Stimulated activated CD8-positive, alpha-beta memory T cell treated with anti-CD3 and anti-CD28 coated beads, Interleukin-12 subunit alpha, Interleukin-12 subunit beta, amount 100 ng/mL, for 24 hours (primary cell): ENCODE results near the gene C12orf43.

Source experiments
- DNase-seq: peaks from one replicate; pipeline ENCODE4 v3.0.0-alpha.2; 2020; ENCODE audit errors: extremely low read depth

The C12orf43 gene

DNA sequence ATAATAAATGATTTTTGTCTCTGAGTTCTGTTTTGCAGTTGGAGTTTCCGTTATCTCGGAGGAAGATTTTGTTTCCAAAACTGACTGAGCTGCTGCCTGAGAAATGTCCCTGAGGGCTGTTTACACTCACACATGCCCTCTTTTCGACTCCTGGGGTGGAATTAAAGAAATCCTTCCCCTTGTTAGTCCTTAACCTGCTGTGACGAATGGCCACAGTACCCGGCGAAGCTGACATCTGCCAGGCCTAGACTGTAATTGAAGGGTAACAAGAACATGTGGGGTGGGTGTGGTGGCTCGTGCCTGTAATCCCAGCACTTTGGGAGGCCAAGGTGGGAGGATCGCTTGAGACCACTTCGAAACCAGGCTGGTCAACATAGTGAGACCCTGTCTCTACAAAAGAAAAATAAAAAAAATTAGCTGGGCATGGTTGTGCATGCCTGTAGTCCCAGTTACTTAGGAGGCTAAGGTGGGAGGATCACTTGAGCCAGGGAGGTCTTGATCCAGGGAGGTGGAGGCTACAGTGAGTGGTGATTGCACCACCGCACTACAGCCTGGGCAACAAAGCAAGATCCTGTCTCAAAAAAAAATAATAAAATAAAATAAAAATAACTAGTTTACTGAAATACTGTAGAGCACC, 14.4 kb upstream of the C12orf43 start:
- DNase-seq, result no peak

DNA sequence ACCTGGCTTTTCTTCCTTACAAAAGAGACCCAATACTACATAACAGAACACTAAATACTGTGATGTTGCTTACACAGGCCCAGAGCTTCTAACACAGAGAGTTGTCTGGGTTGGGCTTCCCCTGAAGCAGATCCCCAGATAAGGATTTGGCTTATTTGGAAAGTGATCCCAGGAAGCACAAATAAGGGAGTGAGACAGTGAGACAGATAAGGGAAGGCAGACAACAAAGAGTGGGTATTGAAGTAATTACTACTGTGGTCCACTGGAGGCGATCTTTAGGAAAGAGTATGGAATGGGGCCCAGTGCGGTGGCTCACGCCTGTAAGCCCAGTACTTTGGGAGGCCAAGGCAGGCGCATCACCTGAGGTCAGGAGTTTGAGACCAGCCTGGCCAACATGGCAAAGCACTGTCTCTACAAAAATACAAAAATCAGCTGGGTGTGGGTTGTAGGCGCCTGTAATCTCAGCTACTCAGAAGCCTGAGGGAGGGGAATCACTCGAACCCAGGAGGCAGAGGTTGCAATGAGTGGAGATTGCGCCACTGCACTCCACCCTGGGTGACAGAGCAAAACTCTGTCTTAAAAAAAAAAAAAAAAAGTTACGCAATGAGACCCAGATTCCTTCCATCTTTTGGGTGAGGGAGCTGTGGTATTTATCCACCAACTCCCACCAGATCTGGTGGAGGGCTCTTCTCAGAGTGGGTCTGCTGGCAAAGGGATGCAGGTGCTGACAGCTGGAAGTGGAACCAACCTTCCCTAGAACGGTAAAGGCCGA, 10.2 kb upstream of the C12orf43 start:
- DNase-seq, result no peak

DNA sequence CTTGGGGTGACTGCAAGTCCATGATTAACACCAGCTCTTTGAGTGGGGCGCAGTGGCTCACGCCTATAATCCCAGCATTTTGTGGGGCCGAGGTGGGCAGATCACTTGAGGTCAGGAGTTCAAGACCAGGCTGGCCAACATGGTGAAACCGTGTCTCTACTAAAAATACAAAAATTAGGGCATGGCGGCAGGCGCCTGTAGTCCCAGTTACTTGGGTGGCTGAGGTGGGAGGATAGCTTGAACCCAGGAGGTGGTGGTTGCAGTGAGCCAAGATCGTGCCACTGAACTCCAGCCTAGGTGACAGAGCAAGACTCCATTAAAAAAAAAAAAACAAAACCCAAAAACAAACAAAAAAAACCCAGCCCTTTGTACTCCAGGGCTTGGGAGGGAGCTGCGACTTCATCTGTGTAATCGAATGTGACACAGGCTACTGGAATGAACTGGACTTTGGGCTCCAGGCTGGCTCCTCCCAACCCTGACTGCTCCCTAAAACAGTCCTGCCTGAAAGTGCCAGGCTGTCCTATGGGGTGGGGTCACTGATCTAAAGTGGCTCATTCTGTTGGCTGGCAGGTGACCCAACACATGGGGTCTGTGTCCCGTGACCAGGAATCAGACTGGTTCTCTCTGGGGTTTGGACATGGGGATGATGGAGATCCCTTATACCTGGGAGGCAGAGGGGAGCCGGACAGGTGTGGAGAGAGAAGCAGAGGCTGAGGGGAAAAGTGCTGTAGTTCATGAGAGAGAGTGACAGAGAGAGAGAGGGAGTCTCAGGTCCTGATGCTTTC, 9.3 kb upstream of the C12orf43 start:
- no peak for DNase-seq

DNA sequence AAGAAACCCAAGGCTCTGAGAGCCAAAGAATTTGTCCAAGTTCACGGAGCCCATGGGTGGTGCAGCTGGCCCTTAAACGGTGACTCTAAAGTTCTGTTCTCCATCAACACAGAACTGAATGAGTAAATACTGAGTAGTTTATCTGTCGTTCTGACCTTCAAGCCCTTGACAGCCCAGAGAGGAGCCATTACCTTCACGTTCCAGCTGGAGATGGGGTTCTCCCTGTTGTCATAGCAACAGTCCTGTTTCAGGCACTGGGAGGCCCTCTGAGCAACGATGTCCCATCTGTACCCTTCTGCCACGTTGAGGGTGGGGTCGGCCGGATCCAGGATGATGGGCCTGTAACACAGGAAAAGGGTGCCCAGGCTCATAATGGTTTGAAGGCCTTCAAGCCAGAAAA, 7.5 kb upstream of the C12orf43 start:
- no peak for DNase-seq

DNA sequence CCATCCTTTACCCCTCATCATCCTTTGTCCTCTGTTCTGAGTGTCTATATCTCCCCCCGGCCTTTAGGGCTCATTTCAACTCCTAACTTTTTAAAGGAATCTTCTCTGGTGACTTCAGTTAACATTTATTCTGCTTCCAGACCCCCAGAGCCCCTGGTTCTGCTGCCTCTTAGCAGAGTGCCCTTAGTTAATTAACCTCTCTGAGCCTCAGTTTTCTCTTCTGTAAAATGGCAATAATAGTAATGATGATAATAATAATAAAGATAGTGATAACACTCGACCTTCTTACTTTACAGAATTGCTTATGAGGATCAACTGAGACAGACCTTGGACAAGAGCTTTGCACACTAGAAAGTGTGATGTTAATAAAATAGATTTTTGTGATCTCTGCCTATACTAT, 6.4 kb upstream of the C12orf43 start:
- DNase-seq, result no peak

DNA sequence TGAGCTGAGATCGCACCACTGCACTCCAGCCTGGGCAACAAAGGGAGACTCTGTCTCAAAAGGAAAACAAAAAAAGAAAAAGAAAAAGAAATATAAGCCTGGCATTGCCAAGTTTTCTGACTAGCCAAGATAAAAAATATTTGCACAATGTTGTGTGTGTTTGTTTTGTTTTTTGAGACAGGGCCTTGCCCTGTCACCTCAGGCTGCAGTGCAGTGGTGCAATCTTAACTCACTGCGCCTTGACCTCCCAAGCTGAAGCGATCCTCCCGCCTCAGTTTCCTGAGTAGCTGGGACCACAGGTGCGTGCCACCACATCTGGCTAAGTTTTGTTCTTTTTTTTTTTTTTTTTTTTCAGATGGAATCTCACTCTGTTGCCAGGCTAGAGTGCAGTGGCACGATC, 5.5 kb upstream of the C12orf43 start:
- no peak for DNase-seq

DNA sequence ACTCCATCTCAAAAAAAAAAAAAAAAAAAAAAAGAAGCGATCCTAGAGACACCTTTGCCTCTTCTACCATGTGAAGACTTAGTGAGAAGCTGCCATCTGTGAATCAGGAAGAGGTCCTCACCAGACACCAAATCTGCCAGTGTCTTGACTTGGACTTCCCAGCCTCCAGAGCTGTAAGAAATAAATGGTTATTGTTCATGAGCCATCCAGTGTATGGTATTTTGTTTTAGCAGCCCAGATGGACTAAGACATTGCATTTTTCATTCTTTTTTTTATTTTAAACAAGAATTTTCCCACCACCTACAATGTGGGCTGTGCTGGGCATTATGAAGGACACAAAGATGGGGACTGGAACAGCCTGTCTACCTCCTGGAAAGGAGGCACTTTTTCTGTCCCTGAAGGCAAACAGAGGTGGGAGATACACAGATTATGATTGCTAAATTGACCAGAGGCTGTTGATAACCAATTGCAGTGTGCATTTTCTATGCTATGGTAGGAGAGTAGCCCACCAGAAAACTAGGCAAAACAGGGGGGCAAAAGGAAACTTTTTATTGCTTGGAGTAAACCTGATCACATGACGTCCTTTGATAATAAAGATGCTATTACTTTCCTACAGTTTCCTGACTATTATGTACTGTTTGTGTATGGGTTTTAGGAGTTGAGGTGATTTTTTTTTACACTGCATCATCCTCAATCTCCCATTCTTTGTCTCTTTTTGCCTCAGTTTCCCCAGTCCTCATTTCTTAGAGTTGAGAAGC, 2.8 kb upstream of the C12orf43 start:
- no peak for DNase-seq

DNA sequence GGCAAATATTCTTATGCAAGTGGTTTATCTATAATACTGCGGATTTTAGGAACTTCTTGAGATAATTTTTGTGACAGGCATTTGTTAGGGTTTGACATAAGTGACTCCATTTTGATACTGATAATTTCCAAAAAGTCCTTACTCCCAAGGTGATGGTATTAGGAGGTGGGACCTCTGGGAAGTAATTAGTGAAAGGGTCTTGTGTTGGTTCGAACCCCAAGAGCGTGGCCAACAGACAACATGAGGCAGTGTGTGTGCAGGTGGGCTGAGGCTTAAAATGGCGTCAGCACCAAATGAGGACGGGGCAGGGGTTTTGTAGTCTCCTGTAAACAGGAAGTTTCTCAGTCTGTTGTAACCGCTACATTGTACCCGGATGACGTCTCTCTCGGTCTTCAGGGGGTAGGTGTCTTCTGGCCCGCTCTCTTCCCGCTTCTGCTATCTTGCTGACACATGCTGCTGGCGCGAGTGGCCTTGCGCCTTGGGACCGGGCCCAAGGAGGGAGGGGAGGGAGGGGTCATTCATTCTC, 1.7 kb upstream of the C12orf43 start:
- no peak for DNase-seq

DNA sequence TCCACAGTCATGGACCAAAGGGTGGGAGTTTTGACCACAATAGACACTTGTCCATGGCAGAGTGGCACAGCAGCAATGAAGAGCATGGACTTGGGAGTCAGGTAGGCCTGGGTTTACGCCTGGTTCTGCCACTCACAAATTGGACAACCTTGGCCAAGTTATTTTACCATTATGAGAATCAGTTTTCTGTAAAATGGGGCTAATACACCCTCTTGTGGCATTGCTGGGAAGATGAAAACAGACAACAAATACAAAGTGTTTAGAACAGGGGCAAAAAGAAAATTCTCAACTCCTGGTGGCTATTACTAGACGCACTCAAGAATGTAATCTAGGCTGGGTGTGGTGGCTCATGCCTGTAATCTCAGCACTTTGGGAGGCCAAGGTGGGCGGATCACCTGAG, 2.6 kb downstream of the C12orf43 start:
- DNase-seq, result no peak

DNA sequence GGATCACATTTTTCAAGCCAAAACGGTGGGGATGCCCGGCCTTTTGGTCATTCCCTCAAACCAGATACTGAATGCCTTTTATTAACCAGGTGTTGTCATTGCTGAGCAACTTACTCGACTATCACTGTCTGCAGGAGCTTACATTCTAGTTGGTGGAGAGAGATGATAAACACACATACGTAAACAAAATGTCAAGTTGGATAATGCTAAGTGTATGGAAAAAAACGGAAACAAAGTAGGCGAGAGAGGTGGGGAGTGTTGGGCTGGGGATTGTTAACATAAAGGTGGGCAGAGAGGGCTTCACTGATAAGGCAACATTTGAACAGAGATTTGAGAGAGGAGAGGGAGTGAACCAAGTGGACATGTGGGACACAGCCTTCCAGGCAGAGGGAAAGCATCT, 4.5 kb downstream of the C12orf43 start:
- DNase-seq, result no peak

DNA sequence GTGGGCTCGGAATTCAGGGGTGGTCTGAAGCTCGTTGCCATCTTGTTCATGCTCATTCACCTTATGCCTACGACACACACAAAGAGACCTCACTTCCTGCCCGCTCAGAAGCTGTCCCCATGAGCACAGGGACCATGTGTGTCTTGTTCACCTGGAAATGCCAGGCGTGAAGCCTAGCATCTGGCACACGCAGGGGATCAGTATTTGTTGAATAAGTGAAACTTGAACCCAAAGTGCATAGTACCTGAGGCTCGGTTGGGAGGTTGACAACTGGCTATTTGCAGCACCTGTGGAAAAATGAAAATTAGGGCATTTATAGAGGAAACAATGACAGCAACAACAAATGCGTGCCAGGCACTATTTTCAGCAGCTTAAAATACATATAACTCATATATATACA, 5.4 kb downstream of the C12orf43 start:
- DNase-seq, result no peak

DNA sequence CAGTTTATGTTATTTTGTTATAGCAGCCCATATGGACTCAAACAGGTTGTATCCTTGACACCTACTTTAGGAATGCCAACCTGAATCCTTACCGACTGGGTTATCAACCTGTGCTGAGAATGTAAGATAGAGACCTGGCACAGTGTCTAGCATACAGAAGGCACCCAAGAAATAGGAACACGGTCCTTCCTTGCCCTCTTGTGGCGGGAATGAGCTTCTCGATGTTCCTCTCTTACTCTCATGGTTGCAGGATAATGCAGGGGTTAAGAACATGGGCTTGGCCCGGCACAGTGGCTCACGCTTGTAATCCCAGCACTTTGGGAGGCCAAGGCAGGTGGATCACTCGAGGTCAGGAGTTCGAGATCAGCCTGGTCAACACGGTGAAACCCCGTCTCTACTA, 6.5 kb downstream of the C12orf43 start:
- no peak for DNase-seq

DNA sequence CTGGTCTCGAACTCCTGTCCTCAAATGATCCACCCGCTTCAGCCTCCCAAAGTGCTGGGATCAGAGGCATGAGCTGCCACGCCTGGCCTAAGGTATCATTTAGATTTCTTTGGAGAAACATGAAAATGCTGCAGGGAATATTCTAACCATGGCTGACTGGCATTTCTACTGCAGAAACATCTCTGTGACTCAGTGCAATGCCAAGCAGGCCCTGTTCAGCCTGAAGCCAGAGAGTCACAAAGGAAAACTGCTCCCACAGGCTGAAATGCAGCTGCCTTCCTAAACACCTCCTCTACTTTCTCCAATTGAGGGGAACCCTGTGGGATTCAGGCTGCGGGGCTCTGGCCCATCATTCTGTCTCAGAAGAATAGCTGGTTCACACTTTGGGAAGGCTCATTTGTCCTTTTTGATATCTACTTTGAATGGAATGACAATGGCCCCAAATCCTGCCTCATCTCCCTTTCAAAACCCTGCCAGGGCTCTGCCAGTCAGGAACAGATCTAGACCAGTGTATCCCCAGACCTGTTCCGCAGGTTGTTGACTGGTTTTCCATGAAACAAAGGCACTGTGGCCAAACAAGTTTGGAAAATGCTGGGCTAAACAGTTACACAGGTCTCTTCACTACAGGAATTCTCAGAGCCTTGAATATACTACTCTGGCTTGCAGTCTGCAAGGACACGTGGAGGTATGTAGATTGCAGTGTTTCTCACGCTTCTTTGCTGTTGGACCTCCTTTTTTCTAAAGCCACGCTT, 7.8 kb downstream of the C12orf43 start:
- DNase-seq, result no peak

DNA sequence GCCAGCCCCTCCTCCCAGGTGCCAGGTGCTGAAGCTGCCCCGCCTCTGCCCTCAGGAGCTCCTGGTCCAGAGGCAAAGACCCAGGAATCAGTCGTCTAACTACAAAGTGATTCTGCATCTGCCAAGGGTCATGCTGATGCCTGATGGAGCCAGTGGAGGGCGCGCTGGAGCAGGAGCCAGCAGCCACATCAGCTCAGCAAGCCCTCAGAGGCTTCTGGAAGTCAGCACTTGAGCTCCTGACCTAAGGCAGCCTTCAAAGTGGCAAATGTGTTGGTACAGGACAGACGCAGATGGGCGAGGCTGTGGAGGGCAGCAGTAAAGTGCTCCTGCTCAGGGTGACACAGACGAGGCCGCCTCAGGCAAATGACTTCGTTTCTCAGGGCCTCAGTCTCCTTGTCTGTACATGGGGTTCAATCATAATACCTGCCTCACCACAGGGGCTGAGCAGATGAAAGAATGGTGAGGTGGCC, 10.9 kb downstream of the C12orf43 start:
- DNase-seq, result no peak

DNA sequence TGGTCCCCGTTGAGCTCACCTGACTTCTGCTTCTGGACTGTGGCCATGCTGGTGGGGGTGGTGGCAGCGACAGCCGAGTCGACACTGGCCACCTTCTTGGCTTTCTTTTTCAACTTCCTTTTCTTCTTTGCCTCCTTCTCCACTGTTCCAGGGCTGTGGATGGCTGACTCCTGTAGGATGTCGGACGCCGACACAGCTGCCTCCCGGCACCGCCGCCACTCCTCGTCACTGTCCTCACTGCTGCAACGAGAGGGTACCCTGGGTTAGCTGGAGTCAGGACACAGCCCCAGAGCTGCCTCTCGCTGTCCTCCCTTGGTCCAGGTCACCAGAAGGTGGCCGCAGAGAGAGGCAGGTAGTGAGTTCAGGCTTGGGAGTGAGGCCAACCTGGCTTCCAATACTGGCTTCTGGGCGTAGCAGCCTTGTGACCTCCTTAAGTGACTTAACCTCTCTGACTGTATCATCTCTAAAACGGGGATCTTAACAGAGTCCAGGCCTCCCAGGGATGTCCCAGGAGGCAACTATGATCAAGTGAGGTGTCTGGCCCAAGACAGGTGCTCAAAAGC, 12.0 kb downstream of the C12orf43 start:
- DNase-seq, result no peak

DNA sequence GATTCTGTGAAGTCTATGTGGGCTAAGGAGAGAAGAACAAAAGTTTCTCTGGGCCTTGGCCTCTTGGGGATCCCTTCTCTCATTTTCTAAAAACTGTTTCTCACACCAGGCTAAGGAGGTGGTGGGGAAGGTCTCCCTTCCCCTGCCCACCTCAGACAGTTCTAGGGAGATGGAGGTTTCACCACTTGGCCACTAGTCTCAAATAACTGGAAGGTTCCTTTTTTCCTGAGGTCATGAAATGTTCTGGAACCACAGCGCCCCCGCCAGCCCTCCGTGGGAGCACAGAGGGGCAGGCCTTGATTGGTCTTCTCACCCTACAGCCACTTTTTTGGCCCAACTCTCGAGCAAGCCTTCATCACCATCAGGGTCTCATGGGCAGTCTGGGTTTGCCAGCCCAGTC, 12.6 kb downstream of the C12orf43 start:
- no peak for DNase-seq

DNA sequence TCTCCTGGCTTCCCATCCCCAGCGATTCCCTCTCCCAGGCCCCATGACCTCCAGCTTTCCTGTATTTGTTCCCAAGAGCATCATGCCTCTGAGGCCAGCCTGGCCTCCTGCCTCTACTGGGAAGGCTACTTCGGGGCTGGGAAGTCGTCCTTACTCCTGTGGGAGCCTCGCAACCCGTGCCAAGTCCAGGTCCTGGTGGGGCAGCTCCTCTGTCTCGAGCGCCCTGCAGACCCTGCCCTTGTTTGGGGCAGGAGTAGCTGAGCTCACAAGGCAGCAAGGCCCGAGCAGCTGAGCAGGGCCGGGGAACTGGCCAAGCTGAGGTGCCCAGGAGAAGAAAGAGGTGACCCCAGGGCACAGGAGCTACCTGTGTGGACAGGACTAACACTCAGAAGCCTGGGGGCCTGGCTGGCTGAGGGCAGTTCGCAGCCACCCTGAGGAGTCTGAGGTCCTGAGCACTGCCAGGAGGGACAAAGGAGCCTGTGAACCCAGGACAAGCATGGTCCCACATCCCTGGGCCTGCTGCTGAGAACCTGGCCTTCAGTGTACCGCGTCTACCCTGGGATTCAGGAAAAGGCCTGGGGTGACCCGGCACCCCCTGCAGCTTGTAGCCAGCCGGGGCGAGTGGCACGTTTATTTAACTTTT, 14.3 kb downstream of the C12orf43 start:
- no peak for DNase-seq

DNA sequence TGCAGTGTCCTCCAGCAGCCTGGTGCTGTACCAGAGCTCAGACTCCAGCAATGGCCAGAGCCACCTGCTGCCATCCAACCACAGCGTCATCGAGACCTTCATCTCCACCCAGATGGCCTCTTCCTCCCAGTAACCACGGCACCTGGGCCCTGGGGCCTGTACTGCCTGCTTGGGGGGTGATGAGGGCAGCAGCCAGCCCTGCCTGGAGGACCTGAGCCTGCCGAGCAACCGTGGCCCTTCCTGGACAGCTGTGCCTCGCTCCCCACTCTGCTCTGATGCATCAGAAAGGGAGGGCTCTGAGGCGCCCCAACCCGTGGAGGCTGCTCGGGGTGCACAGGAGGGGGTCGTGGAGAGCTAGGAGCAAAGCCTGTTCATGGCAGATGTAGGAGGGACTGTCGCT, 15.2 kb downstream of the C12orf43 start:
- no peak for DNase-seq

DNA sequence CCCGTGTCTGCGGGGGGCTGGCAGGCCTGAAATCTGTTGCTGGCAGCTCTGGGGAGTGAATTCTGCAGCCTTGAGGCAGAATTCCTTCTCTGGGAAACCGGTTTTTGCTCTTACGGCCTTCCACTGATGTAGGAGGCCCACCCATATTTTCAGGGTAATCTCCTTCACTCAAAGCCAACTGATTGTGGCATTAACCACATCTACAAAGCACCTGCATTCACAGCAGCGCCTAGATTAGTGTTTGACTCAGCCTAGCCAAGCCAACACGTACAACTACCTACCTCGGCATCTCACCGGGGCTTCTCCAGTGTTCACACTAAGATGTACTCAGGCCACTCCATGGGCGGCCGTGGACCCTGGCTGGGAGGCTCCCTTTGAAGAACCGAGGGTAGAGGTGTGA, 15.8 kb downstream of the C12orf43 start:
- no peak for DNase-seq
